Measurements from ENCODE around the gene EPC2.
A peak's percentile ranks its signal among the peaks of the same experiment; 100 is the strongest.

The EPC2 gene

GRCh38 chr2:148640767-148641166, 3.8 kb upstream of the EPC2 start:
- in situ Hi-C loops (cut with HindIII; ENCODE audit: low sequenced_read_pairs) = no loop called here
- DNase-seq (ENCODE audit: low read depth, low spot score) = peak; percentile 9
- peak; percentile 22 for TF ChIP-seq CTCF (IDR thresholded peaks at IDR 0.05; ENCODE audit: low read depth, low read length)
- H3K4me3 ChIP-seq (ENCODE audit: low read depth, low read length) = no peak overlapping the region

- DNase-seq (ENCODE audit: low read depth, low spot score) = no peak
- no peak overlapping the region for H3K4me3 ChIP-seq (ENCODE audit: low read depth, low read length)
- in situ Hi-C loops (cut with HindIII; ENCODE audit: low sequenced_read_pairs) = no loop called here
- TF ChIP-seq CTCF (IDR thresholded peaks at IDR 0.05; ENCODE audit: low read depth, low read length) = no peak
These were observed 2.3 kb upstream of the EPC2 start for GRCh38 chr2:148642112-148642744.

GRCh38 chr2:148642891-148643416, 1.6 kb upstream of the EPC2 start:
- no peak overlapping the region for H3K4me3 ChIP-seq (ENCODE audit: low read depth, low read length)
- in situ Hi-C loops (cut with HindIII; ENCODE audit: low sequenced_read_pairs) = no loop called here
- peak; percentile 90 for DNase-seq (ENCODE audit: low read depth, low spot score)

GRCh38 chr2:148643421-148643820, 1.1 kb upstream of the EPC2 start:
- H3K4me3 ChIP-seq (ENCODE audit: low read depth, low read length) = peak overlapping the region; percentile 77
- DNase-seq (ENCODE audit: low read depth, low spot score) = no peak
- in situ Hi-C loops (cut with HindIII; ENCODE audit: low sequenced_read_pairs) = no loop called here
- no peak for TF ChIP-seq CTCF (IDR thresholded peaks at IDR 0.05; ENCODE audit: low read depth, low read length)

More at GRCh38 chr2:148642891-148643416, 1.6 kb upstream of the EPC2 start:
- TF ChIP-seq CTCF (IDR thresholded peaks at IDR 0.05; ENCODE audit: low read depth, low read length) = no peak

GRCh38 chr2:148644883-148645538, 460 bp downstream of the EPC2 start:
- in situ Hi-C loops (cut with HindIII; ENCODE audit: low sequenced_read_pairs) = no loop called here
- peak overlapping the region; percentile 77 for H3K4me3 ChIP-seq (ENCODE audit: low read depth, low read length)
- DNase-seq (ENCODE audit: low read depth, low spot score) = peak; percentile 95
- peak; percentile 36 for TF ChIP-seq CTCF (IDR thresholded peaks at IDR 0.05; ENCODE audit: low read depth, low read length)

GRCh38 chr2:148645539-148646230, 1.1 kb downstream of the EPC2 start:
- in situ Hi-C loops (cut with HindIII; ENCODE audit: low sequenced_read_pairs) = no loop called here
- TF ChIP-seq CTCF (IDR thresholded peaks at IDR 0.05; ENCODE audit: low read depth, low read length) = no peak
- H3K4me3 ChIP-seq (ENCODE audit: low read depth, low read length) = peak overlapping the region; percentile 77
- DNase-seq (ENCODE audit: low read depth, low spot score) = peak; percentile 87
